HG03045 (cell line): Measurements from ENCODE around the gene FKBP7.
"Not testable (repeated sequence)": the region's sequence is repeated elsewhere in the genome, so short reads cannot be mapped to it uniquely, and the experiment has no call there.

Experiments
- ATAC-seq: cut with Tn5 transposase; IDR thresholded peaks from one replicate; pipeline ENCODE4 v1.9.1; 2021; ENCODE audit warnings: mild to moderate bottlenecking, moderate library complexity; ENCODE audit not compliant: unreplicated experiment

Gene FKBP7

DNA sequence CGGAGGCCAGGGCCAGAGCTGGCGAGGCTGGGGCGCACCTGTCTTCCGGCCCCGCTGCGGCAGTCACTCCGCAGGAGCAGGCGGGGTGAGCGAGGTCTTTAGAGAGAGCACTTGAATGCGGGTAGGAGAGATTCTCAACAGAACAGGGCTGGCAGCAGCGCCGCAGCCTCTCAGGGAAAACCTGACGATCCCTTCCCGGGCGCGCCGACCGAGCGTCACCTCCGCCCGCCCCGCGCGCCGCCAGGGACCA lies 28.0 kb downstream of the FKBP7 start:
- peak; percentile 45 for ATAC-seq

DNA sequence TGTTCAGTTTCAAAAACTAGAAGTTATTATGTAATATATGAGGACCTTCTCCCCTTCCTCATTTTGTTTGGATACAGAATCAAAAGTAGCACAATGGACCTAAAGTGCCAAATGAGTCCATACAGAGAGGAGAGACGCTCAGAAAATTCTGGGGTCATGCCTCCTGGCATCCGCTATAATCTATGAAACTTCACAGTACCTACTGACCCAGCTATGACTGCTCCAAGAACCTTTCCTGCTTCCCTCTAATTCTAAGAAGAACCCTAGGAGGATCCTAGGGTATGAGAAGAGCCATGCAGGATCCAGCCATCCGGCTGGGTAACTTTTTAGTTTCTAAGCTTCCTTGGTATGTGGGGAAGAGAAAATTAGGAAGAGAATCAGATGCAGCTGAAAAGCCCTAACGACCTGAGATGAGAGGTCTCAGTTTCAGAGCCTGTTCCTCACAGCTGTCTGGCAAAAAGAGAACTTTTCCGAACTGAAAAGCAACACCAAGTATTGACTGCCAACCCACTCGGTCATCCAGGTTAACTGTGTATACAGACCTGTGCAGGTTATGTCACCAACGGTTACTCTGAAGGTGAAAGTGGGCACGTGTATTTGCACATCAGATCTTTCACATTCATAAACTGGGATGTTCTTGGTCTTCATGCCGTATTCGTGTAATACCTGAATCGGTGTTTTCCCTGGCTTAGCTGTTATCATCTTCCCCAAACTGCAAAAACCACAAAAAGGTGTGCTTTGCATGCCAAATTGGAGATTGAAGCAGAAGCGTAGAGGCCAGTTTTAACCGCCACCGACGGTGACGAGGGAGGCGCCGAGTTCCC lies 28.5 kb downstream of the FKBP7 start:
- ATAC-seq: peak; percentile 6

DNA sequence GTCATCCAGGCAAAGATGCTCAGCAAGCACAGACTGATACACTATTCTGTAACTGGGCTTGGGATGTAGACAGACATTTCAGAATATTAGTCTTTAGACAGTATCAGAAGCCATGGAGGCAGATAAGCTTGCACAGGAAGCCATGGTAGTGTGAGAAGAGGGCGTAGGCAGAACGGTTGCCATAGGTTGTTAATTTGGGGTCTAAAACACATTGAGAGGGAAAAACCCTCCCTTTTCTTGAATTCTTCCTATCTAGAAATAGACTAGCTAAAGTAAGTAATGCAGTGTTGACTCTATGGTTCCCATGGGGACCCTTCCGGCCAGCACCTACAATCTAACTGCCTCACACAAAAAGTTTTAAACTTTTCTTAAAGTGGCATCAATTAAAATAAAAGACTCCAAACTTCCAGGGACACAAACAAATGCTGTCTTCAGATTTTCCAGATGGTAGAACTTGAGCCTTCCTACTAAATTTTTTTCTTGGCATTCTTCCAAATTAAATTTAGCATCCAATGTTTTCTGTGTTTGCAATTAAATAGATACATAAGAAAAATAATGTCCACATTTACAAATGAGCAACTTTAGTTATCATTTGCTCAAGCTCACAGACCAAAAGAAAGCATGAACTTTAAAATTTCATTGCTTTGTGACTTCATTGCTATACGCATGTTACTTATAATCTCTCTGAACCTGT lies 29.3 kb downstream of the FKBP7 start:
- no peak for ATAC-seq

DNA sequence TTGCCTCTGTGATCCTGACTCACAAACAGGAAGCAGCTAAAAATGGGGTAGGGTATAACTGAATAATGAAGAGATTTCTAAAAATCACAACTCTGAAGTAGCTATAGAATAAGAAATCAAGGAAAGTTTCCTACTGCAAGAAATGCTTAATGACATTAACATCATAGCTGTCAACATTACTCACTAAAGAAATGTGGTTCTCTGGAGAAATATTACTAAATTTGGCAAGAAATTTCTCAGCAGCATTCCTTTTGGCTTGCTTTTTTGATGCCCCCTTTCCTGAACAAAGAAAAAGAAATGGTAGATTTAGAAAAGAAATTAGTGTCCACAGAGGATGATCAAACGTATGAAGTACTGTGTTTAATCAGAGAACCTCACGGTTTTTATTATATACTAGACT lies 37.0 kb downstream of the FKBP7 start:
- ATAC-seq: no peak

DNA sequence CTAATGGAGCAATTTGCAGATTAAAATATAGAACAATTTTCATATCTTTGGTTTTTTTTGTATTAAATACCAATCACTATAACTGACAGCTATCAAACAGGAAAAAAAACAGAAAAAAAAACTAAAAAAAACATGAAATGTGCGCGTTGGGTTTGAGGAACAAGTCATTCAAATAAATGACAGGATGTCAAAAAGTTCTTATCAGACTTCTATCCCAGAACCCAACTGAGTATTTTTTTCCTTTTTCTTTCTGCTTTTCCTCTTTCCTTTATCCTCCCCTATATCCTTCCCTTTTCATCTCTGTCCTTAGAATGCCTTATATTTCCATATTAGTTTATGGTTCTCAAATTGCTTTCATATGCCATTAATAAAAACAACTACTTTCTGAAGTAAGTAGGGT lies 41.7 kb downstream of the FKBP7 start:
- no peak for ATAC-seq

DNA sequence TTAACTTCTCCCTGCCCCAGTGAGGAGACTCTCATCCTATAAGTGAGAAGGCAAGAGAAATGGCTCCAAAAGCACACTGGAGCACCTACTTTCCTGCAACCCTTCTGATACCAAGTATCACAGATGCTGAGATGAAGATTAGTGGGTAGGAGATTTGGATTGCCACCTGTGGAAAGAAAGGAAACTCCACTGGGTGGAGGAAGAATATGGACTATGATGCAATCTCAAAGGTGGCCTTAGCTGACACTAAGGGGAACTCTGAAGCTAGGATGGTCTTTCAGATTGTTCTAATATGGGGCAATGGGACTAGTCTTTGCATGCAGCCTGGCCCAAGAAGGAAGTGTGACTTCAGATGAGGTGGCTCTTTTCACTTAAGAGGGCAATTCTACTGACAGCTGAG lies 49.1 kb downstream of the FKBP7 start:
- ATAC-seq: no peak

DNA sequence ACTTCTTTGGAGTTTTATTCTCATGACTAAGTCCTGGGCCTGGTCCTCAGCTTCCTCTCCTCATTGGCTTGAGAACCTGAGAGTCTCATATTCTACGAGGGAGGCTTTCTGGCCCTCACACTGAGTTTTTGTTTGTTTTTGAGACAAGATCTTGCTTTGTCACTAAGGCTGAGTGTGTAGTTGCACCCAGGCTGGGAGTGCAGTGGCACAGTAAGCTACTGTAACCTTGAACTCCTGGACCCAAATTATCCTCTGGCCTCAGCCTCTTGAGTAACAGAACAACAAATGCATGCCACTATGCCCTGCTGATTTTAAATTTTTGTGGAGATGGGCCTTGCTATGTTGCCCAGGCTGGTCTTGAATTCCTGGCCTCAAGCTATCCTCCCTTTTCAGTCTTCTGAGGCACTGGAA lies 50.0 kb downstream of the FKBP7 start:
- ATAC-seq: no peak

DNA sequence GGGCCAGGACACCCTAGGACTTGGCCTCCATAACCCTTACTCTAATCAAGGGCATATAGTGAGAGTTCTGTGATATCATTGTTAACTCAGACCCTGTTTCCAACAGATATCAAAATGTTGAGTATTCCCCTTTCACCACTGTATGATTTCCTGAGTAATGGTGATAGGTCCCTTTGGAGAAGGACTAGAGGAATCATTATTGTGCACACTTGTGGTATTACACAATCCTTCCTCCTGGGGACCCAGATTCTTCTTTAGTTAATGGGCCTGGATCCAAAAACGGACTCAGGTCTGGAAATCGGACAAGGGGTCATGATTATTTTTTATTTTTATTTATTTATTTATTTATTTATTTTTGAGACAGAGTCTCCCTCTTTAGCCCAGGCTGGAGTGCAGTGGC lies 50.9 kb downstream of the FKBP7 start:
- no peak for ATAC-seq

DNA sequence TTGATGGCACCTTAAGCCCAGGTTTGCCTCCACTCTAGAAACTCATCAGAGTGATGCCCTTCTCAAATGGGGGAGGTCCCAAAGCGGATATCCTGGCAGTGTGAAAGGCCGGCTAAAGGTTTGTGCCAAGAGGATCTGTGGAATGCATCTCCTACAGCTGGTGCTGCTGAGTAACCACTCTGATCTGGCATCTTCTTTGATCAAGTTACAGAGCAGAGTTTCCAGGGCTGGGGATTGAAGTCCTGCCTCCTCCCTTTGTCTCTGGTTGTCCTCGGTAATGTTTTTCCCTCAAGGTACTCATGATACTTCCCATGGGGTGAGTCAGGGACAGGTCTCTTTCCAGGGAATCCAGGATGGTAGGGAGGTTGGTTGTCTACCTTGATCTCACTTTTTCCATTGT lies 52.0 kb downstream of the FKBP7 start:
- ATAC-seq: no peak

DNA sequence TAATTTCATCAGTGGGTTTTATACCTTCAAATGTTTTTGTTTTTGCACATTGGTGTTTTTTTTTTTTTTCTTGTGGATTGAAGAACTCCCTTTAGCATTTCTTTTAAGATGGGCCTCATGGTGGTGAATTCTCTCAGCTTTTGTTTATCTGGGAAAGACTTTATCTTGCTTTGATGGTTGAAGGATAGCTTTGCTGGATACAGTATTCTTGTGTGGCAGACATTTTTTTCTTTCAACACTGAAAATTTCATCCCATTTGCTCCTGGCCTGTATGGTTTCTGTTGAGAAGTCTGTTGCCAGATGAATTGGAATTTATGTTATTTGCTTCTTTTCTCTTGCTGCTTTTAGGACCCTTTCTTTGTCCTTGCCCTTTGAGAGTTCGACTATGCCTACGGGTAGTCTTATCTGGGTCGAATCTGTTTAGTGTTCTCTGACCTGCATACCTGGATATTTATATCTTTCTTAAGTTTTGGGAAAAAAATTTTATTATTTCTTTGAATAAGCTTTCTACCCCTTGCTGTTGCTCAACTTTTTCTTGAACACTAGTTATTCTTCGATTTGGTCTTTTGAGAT lies 53.1 kb downstream of the FKBP7 start:
- ATAC-seq: no peak

DNA sequence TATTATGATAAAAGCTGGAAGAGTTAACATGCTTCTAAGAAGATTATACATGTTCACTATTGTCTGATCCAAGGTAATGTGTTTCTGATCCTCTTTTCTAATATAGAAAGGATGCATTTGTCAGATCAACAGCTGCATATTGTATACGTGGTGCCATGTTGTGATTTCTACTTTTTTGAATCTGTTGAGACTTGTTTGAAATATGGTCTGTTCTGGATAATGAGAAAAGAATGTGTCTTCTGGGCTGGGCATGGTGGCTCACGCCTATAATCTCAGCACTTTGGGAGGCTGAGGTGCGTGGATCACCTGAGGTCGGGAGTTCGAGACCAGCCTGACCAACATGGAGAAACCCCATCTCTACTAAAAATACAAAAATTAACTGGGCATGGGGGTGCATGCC lies 54.7 kb downstream of the FKBP7 start:
- not testable (repeated sequence) for ATAC-seq

DNA sequence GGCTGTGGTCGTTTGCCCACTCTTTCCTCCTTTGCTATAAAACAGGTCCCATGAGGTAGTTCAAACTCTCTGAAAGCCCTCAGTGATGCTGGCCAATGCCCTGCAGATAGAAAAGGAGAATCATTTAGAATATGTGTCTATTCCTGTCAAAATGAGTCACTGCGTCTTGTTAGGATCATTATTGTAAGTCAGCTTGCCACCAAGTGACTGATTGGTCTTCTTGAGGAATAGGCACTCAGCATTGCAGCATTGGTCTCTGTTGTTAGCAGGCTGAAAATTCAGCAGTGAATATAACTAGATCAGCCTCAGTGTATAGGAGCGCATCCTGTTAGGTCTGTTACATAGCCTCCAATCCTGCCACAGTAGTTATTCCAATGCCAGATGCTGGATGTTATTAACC lies 56.3 kb downstream of the FKBP7 start:
- no peak for ATAC-seq

DNA sequence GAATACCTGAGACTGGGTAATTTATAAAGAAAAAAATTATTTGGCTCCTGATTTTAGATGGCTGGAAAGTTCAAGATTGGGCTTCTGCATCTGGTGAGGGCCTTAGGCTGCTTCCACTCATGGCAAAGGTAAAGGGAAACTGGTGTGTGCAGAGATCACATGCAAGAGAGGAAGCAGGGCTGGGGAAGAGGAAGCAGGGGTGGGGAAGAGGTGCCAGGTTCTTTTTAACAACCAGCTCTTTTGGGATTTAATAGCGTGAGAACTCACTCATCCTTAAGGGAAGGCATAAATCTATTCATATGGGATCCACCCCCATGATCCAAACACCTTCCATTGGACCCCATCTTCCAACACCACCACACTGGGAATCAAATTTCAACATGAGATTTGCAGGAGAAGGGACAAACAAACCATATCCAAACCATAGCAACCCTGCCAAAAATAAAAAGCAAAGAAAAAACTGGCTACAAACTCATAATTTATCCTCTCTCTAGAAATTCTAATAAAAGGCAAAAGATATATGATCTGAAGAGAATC lies 57.9 kb downstream of the FKBP7 start:
- no peak for ATAC-seq

DNA sequence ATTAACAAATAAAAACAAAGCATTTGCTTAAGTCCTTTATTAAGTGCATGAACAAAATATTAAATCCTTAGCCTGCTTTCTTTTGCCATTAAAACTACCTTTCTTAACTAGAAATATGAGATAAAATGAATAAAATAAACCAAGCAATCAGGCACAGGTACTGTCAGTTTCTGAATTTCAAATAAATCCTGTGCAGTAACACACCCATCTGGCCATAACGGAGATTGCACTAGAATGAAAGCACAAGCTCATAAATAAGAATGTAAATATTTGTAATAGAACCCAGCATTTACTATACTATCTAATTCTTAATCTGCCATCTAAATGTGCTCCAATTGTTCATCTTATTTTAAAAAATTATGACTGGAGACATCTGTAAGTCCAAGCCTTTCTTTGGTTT lies 59.3 kb downstream of the FKBP7 start:
- no peak for ATAC-seq

DNA sequence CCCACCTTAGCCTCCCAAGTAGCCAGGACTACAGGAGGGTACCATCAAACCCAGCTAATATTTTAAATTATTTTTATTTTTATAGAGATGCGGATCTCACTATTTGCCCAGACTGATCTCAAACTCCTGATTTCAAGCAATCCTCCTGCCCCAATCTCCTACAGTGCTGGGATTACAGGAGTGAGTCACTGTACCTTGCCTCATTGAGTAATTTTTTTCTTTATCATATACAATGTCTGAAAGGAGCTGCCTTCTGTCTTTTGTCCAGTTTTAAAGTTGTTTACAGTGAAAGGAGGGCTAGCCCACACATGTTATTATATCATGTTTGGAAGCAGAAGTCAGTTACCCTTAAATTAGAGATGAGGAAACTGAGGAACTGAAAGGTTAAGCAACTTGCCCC lies 60.0 kb downstream of the FKBP7 start:
- ATAC-seq: no peak

DNA sequence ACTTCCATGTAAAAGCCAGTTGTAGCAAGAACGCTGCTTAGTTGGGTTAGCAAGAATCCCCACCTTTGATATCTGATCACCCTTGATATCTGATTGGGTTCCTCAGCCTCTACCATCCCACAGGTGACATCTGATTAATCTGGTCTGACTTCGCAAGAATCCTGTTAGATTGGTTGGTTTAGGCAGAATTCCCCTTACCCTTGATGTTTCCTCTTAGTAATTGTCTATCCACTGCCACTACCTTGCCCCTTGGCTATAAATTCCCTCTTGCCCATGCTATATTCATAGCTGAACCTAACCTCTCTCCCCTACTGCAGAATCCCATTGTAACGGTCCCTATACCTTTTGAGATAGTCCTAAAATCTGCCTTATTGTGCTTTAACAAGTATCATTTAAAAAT lies 60.5 kb downstream of the FKBP7 start:
- ATAC-seq: no peak

DNA sequence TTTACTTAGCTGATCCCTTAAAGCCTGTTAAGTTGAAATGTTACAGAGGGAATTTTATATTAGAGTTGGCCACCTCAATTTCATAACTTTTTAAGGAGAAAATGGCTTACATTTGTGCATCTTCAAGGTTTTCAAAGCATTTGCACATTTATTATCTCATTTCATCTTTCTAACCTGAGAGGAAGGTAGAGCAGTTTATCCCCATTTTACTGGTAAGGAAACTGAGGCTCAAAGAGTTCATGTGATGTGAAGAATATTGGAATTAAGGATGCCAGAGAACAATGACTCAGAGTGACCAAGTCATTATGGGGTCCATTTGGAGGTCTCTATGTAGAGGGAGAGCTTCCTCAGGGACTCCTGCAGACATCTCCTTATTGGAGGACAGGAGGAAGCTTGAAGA lies 62.4 kb downstream of the FKBP7 start:
- no peak for ATAC-seq

DNA sequence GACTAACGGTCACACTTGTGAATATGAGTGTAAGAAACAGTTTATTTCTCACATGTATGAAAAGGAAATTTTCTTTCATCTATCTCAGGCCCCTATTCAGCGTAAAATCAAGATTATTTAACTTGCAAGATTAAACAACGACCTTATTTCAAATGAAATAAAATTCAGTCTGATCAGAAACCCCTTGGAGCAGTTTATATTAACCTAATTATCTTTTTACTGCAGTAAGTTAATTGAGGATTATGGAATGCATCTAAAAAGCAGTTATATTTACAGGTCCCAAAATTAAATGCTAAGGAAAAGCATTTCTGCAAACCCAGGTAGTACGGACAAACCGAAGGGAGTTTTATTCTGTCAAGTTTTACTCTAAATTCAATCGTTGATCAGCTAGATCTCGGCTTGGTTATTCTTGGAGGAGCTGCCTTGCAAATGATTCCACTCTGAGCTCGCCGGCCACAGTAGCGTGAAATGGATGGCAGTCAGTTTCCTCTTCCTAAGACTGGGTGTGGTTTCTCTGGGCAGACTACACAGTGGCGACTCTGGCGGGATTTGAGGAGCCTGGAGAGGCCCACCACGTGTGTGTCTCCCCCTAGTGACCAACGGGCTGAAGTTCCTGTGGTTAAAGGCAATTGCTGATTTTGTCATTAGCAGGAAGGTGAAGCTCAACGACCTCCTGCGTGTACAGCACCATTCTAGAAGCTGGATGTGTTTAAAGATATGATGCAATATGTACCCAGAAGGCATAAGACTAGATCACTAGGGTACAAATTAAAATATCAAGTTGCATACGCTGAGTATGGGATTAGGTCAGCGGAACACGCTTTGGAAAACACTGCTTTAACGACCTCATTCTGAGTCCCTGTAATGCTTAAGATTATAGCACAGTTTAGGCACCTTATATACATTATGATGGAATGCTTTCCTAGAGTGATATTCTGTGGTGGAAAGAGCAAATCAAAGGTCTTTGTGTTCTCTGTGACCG lies 63.8 kb downstream of the FKBP7 start:
- peak; percentile 84 for ATAC-seq
